ENCODE measurements around the gene COL4A2.

Gene COL4A2

GRCh38 chr13:110272651-110273050 is 34.4 kb upstream of the COL4A2 start:
- no peak for ATAC-seq

- no peak for ATAC-seq
Observed at GRCh38 chr13:110273254-110273653, 33.8 kb upstream of the COL4A2 start.

GRCh38 chr13:110274687-110275086 is 32.4 kb upstream of the COL4A2 start:
- ATAC-seq = no peak

DNA sequence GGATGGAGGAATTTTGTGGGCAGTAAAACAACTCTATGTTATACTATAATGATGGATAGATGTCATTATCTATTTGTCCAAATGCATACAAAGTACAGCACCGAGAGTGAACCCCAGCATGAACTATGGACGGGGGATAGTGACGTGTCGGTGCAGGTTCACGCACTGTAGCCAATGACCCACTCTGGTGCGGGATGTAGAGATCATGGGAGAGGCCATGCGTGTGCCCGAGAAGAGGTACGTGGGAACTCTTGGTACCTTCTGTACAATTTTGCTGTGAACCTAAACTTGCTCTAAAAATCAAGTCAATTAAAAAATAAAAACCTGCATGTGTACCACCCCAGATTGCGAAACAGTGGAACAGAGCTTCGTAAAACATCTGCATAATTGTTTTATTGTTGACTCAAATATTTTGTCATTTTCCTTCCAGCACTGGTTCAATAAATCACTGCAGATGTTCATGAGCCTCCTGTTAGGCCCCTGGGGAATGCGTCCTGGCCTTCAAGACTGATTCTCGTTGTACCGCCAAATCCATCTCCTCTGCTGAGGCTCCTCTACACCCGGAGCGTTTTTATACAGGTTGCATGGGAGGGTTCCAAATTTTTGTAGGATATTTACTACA is 31.0 kb upstream of the COL4A2 start:
- no peak for ATAC-seq

DNA sequence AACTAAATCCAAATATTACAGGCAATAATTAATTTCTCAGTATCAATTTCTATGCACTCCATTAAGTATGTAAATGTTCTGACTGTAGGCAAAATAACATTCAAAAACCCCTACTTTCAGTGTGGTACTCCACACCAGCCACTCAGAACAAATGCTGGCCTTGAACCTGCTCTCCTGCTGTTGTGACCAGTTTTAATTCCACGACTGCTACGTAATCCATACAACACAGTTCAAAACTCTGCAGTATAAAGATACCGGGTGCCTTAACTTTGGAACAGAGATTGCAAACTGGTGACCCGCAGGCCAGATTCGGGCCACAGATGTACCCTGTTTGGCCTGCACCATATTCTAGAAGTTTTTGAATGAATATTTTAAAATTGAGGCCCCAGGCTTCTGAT is 30.5 kb upstream of the COL4A2 start:
- no peak for ATAC-seq

DNA sequence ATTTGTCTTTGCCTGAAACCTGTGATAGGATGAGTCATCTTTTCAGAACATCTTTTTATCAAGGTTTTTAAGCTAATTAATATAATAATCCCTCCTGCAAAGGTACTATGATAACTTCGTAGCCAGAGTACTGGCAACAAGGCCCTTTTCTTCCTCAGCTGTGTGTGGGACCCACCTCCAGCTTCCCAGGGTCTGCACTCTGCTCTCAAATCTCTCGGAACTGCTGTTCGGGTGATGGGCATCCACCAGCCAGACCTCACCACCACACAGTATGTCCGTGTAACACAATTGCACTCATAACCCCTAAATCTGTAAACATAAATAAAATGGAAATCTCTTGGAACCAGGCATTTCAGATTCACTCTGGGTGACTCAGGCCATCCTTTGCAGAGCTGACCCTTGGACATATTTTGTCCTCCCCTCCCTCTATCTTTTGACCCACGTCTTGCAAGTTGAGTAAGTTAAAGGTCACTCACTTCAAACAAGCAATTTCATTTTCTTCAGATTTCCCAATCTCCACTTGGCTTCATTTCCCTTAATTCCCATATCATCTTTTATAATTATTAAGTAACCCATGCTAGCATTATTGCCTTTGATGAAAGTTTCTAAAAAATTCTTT is 29.6 kb upstream of the COL4A2 start:
- ATAC-seq = no peak

GRCh38 chr13:110278859-110279258 is 28.2 kb upstream of the COL4A2 start:
- ATAC-seq = no peak

DNA sequence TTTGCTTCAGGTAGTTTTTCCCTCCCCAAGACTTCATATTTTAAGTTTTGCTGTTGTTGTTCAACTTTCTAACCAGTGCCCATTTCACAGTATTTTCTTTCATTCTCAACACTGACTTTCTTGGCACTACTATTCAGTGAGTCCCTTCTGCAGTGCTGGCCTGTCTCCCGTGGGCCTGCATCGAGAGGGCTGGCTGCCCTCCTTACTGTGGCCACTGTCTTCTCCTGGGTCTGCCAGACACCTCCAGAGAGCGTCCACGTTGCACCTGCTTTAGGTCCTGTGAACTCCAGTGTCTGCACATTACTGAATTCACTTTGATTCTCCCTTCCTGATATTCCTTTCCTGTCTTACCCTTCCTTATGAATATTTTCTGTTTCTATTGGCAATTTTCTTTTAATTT is 27.4 kb upstream of the COL4A2 start:
- no peak for ATAC-seq

GRCh38 chr13:110280231-110280813 is 26.8 kb upstream of the COL4A2 start:
- ATAC-seq = no peak

GRCh38 chr13:110280985-110281688 is 25.9 kb upstream of the COL4A2 start:
- ATAC-seq = no peak

- no peak for ATAC-seq
Observed at GRCh38 chr13:110281736-110282135, 25.3 kb upstream of the COL4A2 start.

DNA sequence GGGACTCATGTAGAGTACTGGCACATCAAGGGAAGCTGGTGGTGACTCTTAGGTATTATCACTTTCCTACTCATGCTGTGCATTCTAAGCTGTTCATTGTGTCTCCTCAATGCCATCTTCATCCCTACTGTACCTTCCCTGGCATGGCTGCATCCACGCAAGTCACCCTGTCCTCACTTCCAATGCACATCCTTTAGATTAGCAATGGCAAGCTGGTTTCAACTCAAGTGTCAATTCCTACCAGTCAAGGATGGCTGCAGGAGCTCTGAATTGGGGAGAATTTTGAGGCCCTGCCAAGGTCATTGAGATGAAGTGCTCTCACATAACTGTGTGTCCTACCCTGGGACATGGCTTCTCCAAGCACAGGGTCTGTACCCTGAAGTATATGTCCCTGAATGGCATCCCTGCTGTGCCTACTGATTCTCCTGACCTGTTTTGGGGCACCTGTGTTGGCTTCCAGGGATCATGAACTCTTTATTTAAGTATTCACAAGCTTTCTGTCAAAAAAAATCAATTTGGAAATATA is 24.7 kb upstream of the COL4A2 start:
- no peak for ATAC-seq

- no peak for ATAC-seq
Observed at GRCh38 chr13:110283736-110284517, 23.2 kb upstream of the COL4A2 start.

DNA sequence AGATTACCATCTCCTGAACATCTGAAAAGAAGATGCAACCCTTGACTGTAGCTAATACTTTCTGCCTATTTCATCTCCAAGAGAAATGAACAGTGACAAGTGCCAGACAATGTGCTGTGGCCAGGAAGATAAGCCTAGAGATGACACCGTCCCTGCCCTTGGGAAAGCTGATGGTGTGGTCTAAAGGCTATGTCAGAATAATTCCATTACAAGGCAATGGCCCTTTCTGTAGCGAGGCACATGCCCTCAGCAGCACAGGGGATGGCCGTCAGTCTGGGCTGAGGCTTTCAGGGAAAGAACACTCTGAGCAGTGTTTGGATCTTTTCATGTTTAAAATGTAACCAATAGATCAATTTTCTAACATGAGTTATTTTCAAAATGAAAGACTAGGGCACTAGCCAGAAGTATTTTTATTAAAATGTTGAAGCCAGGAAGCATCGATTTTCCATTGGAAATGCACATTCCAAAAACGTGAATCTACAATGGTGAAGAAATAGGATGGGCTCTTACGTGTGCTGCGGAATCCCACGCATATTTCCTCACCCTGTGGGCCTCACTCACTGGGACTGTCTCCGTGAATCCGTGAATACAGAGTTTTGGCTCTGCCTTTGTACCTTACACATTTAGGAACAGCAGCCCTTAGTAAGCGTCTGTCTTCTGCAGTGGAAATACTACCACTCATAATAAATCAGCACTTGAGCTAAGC is 22.2 kb upstream of the COL4A2 start:
- no peak for ATAC-seq

DNA sequence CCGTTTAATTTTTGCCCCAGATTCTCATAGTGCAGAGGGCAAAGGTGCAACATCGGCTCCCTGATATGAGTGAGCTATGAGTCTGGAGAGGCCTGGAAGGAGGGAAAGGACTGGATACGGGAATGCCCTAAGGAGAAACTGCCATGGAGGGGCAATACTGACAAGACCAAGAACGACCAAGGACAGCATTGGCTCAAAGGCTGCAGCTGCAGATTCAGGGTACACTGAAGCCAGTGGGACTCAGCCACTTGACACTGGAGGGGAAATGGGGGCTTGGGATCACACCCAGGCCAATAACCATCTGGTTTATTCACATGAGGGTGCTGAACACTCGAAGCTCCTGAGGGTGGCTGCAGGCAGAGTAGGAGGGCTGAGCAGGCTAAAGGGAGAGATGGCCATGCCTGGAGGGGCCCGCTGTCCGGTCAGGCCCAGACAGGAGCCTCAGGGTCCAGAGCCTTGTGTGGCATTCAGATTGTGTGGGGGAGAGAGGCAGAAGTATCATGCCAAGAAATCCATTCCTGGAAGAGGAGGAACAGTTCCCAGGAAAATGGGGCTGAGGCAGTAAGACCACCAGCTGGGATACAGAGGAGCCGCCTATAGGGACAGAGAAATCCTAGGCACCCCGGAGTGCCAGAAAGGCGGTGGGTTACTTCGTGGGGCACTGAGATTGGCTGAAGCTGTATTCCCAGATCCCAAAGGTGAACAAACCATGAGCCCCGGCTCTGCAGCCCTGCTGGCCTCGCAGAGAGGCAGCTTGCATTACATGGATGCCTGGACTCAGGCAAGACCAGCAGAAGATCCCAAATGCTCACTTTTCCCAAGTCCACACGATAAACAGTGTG is 20.9 kb upstream of the COL4A2 start:
- ATAC-seq = no peak

GRCh38 chr13:110286833-110287819 is 20.0 kb upstream of the COL4A2 start:
- no peak for ATAC-seq

- no peak for ATAC-seq
Observed at GRCh38 chr13:110289174-110289573, 17.9 kb upstream of the COL4A2 start.

- no peak for ATAC-seq
Observed at GRCh38 chr13:110289661-110290060, 17.4 kb upstream of the COL4A2 start.

GRCh38 chr13:110290153-110290552 is 16.9 kb upstream of the COL4A2 start:
- ATAC-seq = no peak

DNA sequence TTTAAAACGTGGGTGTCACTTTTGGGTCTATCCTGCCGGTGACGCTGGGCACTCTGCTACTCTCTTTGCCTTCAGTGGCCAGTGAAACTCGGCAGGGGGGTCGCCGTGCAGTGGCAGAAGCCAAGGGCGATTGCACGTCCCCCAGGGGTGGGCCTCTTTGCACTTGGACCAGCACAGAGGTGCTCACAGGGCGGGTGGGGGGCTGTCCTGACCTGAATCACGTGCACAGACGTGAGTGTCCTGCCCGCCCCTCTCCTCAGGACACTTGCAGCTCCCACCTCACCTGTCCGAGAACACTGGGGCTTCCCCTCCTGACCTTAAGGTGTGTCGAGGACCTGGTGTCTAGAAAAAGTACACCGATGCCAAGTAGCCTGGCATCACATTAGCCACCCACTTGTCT is 16.3 kb upstream of the COL4A2 start:
- no peak for ATAC-seq
